Measurements from ENCODE around the gene IKZF2.

The IKZF2 gene

DNA sequence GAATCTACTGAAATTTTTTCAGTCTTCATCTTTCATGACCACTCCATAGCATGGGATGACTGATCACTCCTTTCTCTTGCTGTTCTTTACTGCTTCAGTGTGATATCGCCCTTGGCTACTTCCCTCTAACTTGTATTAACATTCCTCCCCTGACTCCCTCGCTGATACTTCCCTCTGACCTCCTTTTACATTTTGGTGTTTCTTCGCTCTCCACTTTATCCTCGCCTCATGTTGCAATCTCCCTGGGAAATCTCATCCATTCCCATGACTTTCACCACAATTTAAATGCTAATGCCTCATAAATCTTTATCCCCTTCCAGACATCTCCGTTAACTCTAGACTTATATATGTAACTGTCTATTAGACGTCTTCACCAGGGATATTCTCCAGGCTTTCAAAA, 167.3 kb downstream of the IKZF2 start:
- Histone ChIP-seq H2AFZ (ENCODE audit: low read depth) (no peak overlapping the region), H3K27me3 (ENCODE audit: insufficient read depth, low read depth) (no peaks in the 10 kb centered on the region), H3K4me1 (ENCODE audit: low read depth, poor library complexity, severe bottlenecking) (no peaks in the 10 kb centered on the region), H3K4me2 (no peak overlapping the region), H3K36me3 (ENCODE audit: insufficient read depth) (no peaks in the 10 kb centered on the region), H3K4me3 (IDR thresholded peaks at IDR 0.05; ENCODE audit: insufficient read depth, low read depth, low read length) (no peak overlapping the region), H4K20me1 (ENCODE audit: insufficient read depth) (no peaks in the 10 kb centered on the region), H3K9ac (no peak overlapping the region), H3K79me2 (ENCODE audit: insufficient read depth, low read depth) (no peaks in the 10 kb centered on the region), H3K27ac (no peak overlapping the region)
- TF ChIP-seq, protein P1, sequence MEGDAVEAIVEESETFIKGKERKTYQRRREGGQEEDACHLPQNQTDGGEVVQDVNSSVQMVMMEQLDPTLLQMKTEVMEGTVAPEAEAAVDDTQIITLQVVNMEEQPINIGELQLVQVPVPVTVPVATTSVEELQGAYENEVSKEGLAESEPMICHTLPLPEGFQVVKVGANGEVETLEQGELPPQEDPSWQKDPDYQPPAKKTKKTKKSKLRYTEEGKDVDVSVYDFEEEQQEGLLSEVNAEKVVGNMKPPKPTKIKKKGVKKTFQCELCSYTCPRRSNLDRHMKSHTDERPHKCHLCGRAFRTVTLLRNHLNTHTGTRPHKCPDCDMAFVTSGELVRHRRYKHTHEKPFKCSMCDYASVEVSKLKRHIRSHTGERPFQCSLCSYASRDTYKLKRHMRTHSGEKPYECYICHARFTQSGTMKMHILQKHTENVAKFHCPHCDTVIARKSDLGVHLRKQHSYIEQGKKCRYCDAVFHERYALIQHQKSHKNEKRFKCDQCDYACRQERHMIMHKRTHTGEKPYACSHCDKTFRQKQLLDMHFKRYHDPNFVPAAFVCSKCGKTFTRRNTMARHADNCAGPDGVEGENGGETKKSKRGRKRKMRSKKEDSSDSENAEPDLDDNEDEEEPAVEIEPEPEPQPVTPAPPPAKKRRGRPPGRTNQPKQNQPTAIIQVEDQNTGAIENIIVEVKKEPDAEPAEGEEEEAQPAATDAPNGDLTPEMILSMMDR (conservative IDR thresholded peaks at IDR 0.05; ENCODE audit: low read depth, low read length): no peak

DNA sequence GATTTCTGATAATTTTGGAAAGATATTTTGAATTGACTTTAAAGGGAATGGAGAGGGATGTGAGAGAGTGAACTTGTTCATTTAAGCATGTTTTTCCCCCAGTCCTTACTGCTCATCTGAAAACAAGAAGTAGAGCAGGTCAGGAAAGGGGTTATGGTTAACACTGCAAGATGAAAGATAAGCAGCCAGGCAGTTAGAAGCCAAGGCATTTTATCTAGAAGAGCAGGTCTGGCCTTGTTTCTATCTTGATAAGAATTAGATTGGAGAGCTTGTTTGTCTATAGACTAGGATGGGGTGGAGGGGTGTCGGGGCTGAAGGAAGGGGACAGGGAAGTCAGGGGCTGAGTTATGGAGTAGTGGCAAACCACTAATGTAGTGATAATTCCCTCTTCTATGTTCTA, 171.6 kb downstream of the IKZF2 start:
- Histone ChIP-seq H3K4me3 (IDR thresholded peaks at IDR 0.05; ENCODE audit: insufficient read depth, low read depth, low read length) (no peak overlapping the region), H3K9ac (no peak overlapping the region), H3K4me2 (no peak overlapping the region), H3K79me2 (ENCODE audit: insufficient read depth, low read depth) (no peaks in the 10 kb centered on the region), H3K36me3 (ENCODE audit: insufficient read depth) (no peaks in the 10 kb centered on the region), H4K20me1 (ENCODE audit: insufficient read depth) (no peaks in the 10 kb centered on the region), H2AFZ (ENCODE audit: low read depth) (no peak overlapping the region), H3K4me1 (ENCODE audit: low read depth, poor library complexity, severe bottlenecking) (no peaks in the 10 kb centered on the region), H3K27me3 (ENCODE audit: insufficient read depth, low read depth) (no peaks in the 10 kb centered on the region), H3K27ac (no peak overlapping the region)
- TF ChIP-seq, protein P1 (conservative IDR thresholded peaks at IDR 0.05; ENCODE audit: low read depth, low read length): no peak

DNA sequence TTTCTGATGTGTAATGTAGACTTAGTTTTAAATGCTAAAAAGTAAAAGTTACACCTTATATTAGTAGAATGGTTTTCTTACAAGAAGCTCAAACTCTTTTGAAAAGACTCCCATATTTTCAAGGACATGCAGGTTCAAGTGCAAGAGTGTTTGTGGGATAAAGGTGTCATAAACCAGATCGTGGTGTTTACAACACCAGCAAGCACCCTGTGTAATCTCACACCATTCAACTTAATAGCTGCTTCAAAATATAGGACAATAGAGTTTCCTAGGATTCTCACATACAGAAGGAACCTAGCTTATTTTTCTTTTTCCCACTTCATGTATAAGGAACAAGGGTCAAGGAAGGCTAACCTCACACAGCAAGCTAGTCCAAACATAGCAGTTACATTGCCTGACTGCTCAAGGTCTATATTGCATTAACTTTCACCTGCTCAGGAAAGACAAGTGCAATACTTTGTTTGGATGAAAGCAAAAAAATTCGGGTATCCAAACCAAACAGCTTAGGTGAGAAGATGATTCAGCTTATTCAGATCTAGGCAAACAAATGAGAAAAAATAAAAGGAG, 172.3 kb downstream of the IKZF2 start:
- Histone ChIP-seq H2AFZ (ENCODE audit: low read depth) (no peak overlapping the region), H3K9ac (no peak overlapping the region), H3K79me2 (ENCODE audit: insufficient read depth, low read depth) (no peaks in the 10 kb centered on the region), H3K27ac (no peak overlapping the region), H3K27me3 (ENCODE audit: insufficient read depth, low read depth) (no peaks in the 10 kb centered on the region), H4K20me1 (ENCODE audit: insufficient read depth) (no peaks in the 10 kb centered on the region), H3K4me1 (ENCODE audit: low read depth, poor library complexity, severe bottlenecking) (no peaks in the 10 kb centered on the region), H3K4me2 (no peak overlapping the region), H3K4me3 (IDR thresholded peaks at IDR 0.05; ENCODE audit: insufficient read depth, low read depth, low read length) (no peak overlapping the region), H3K36me3 (ENCODE audit: insufficient read depth) (no peaks in the 10 kb centered on the region)
- TF ChIP-seq, protein P1 (conservative IDR thresholded peaks at IDR 0.05; ENCODE audit: low read depth, low read length): no peak

DNA sequence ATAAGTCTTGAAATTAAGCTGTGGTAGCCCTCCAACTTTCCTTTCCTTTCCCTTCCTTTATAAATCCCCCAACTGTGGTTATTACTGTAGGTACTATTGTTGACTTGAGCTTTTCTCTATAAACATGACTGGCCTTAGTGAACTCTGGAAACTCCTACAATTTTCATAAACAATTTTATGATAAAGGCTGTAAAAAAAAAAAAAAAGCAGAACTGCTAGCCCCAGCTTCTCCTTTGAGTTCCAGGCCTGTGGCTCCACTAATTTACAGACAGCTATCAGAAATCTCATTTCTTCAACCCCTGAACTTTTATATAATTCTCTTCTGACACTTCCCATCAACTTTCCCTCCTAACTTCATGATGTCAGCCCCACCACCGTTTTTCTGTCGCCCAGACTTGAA, 174.3 kb downstream of the IKZF2 start:
- Histone ChIP-seq H3K27ac (no peak overlapping the region), H3K27me3 (ENCODE audit: insufficient read depth, low read depth) (no peaks in the 10 kb centered on the region), H4K20me1 (ENCODE audit: insufficient read depth) (no peaks in the 10 kb centered on the region), H3K9ac (no peak overlapping the region), H3K4me2 (no peak overlapping the region), H2AFZ (ENCODE audit: low read depth) (no peak overlapping the region), H3K4me3 (IDR thresholded peaks at IDR 0.05; ENCODE audit: insufficient read depth, low read depth, low read length) (no peak overlapping the region), H3K79me2 (ENCODE audit: insufficient read depth, low read depth) (no peaks in the 10 kb centered on the region), H3K4me1 (ENCODE audit: low read depth, poor library complexity, severe bottlenecking) (no peaks in the 10 kb centered on the region), H3K36me3 (ENCODE audit: insufficient read depth) (no peaks in the 10 kb centered on the region)
- TF ChIP-seq, protein P1 (conservative IDR thresholded peaks at IDR 0.05; ENCODE audit: low read depth, low read length): no peak
